NT2/D1 (cell line): ENCODE results near the gene ZNF223.

Source experiments
- YY1 ChIP-seq: IDR thresholded peaks from 2 replicates; pipeline ENCODE4 v1.6.1; 2011; ENCODE audit not compliant: insufficient read length, insufficient read depth
- ZNF274 ChIP-seq: IDR thresholded peaks from 2 replicates; pipeline ENCODE4 v1.6.1; 2011; ENCODE audit warnings: mild to moderate bottlenecking, low read depth, low read length

GRCh38 chr19:44019498-44019897 lies 32.3 kb upstream of the ZNF223 start:
- TF ChIP-seq ZNF274 = no peak
- TF ChIP-seq YY1 = no peak
